GM18858 (cell line): ENCODE data around the gene DDX10.
A peak's percentile ranks its signal among the peaks of the same experiment; 100 is the strongest.

Experiments used
- ATAC-seq: cut with Tn5 transposase; IDR thresholded peaks from one replicate; pipeline ENCODE4 v1.9.1; 2021; ENCODE audit not compliant: unreplicated experiment

DDX10 gene

GRCh38 chr11:108865406-108865805 lies 200.5 kb downstream of the DDX10 start:
- ATAC-seq, result no peak

GRCh38 chr11:108866781-108867180 lies 201.9 kb downstream of the DDX10 start:
- no peak for ATAC-seq

DNA sequence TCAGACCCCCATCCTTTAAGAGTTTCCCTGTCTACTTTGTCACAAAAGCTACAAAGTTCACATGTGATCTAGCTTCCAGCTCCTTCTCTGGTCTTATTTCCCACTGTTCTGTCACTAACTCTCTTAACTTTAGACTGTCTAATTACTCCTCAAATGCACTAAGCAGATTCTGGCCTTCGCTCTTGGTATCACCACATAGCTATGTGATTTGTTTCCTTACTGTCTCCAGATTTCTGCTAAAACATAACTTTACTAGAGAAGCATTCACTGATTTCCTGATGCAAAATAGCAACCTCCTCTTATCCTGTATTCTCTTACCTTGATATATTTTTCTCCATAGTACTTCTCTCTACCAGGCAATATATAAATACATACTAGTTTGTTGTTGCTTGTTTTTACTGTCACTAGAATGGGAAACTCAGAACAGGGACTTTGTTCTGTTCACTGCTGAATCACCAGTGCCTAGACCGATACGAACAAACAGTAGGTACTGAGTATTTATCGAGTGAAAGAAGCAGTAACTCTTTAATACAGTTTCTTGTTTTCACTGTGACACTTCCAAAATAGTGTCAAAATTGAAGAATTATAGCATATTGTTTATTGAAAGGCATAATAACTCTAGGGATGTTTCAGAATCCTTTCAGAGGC lies 205.6 kb downstream of the DDX10 start:
- no peak for ATAC-seq

DNA sequence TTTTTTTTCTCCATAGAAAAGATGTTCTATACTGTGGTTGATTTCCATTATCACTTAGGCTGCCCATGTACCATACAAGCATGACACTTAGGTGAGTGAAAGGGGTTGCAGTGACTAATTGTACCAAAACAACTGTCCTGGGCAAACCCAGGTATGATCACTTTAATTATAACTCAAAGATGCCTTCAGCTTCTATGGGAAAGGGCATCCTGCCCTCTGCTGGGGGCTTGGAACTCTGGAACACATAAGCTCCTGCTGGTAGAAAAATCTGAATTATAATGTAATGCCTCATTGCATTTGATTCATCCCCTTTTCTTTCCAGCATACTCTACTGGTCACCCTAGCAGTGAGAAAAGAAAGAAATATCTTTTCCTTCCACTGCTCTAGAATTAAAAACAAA lies 206.3 kb downstream of the DDX10 start:
- ATAC-seq, result no peak

DNA sequence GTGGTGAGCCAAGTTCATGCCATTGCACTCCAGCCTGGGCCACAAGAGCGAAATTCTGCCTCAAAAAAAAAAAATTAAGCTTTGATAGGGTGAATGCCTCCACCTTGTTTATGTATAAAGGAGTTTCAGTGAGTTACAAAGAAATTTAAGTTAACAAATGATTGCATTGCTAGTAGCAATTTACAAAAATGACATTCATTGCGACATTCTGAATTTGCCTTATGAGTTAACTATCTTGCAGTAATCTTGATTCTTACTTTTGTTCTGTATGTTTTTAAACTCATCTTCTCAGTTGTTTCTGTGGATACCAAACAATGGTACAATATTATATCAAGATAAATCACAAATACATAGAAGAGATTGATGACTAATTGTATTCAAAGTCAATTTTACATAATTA lies 207.0 kb downstream of the DDX10 start:
- ATAC-seq, result no peak

DNA sequence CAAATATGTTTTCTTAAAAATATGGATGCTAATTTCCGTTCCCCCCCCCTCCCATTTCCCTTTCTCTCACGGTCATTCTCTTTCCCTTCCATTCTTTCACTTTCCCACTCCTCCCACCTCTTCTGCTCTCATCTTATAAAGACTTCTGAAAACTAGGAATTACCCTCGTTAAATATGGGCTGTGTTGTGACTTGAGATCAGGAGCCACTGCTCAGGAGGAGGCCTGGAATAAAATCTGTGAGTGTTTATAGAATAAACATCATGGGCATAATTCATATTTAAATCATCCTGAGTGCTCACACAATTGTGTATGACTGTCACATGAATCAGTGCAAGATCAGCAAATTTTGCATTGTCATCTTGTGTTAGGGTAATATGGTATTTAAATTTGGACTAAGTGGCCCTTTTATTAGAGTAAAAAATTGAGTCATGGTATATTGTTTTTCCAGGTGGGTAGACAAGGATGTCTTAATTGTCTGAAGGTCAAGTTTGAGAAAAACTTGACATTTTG lies 208.0 kb downstream of the DDX10 start:
- ATAC-seq, result no peak

- ATAC-seq, result no peak
These were observed 208.4 kb downstream of the DDX10 start for GRCh38 chr11:108873310-108873709.

DNA sequence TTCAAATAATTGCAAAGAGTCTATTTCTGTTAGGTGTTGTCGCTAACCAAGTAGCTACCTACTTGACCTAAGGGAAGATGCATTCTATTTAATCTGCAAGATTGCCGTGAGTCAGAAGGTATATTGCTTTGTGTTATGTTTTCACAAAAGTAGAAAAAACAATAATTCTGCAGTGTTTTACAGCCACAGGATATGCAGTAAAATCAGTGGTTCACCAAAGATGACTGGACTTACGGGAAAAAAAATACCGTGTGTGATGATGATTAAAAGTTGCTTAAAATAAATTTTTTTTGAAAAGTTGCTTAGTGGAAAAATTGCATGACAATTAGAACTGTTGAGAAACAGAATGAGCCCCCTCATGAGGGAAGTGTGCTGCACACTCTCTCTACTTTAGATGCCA lies 209.1 kb downstream of the DDX10 start:
- no peak for ATAC-seq

DNA sequence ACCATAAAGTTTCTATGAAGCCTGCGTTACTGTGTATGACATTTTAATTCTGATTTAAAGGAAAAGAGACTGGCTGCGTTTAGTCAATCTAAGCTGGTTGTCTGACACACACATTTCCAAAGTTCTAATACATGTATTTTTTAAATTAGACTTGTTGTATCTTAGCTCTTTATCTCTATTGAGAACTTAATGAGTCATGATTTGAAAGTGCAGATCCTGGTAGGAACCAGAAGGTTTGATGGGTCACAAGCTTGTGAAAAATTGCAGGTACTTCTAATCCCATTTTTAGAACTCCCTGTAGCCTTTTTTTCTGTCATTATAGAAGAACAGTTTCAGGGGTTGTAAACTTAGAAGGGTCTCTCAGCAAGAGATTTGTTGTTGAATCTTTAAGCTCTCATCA lies 210.3 kb downstream of the DDX10 start:
- ATAC-seq, result no peak

GRCh38 chr11:108877178-108877577 lies 212.3 kb downstream of the DDX10 start:
- ATAC-seq, result no peak

DNA sequence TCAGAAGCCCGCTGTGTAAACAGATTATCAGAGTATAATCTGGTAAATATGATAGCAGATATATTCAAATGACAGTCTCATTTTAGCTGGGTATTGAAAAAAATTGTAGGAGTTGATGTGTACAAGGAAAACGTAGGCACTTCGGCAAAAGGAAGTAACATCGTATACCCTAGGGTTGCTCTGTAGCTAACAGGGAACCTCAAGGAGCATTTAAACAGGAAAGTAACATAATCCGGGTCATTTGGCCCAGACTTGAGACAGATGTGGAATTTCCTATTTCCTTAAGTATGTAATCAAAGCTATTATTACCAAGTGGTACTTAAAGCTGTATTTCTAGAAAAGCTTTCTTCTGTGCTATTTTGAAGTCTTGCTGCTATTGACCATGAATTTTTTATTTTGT lies 215.6 kb downstream of the DDX10 start:
- no peak for ATAC-seq

GRCh38 chr11:108881131-108881530 lies 216.3 kb downstream of the DDX10 start:
- no peak for ATAC-seq

DNA sequence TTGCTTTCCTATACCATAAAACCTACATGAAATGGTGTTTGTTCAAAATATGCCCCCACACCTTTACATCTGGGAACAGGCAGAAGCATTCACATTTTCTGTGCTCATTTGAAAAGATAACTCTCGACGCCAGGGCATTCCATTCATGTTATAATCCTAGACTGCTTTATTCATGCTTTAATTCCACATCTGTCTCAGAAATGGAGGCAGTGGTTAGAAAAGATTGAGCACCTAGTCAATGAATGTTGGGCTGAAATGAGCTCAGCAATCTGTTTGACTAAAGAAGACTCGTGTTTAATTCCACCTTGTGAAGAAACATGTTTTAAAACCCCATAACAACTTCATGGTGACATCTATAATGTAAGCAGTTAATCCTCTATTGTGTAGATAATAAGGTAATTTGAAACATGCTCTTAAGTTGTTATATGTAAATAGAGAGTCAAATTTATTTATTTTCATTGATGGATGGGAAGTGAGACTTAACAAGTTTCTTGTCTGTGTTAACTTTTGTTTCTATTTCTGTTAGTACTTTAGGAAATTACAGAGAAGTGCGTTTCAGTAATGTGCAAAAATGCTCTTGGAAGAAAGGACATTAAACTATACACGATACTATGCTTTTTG lies 217.5 kb downstream of the DDX10 start:
- no peak for ATAC-seq

DNA sequence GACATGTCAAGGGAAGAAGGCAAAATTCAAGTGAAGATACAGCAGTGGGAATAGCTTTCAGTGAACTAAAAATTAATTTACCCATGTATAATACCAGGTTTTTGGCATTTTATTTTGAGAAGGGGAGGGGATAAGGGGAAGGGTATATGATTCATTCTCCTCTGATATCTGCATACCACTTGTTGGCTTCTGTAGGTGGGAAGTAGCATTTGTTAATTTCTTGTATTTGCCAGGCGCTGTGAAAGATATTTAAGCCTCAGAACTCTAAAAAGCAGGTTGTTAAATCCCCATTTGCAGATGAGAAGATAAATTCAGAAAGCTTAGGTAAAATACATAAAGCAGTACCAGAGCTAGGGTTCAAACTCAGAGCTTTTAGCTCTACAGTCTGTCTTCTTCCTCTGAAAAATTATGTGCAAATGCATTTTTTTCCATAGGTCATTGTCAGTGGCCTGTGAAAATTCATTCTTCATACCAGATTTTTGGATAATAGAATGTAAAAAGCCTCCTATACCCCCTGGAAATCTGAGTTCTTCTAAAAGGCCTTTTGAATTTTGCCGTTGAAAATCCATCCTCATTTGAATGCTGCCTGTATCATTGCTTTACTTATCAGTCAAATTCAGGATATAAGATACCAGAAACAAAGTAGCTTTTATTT lies 221.3 kb downstream of the DDX10 start:
- ATAC-seq, result no peak

DNA sequence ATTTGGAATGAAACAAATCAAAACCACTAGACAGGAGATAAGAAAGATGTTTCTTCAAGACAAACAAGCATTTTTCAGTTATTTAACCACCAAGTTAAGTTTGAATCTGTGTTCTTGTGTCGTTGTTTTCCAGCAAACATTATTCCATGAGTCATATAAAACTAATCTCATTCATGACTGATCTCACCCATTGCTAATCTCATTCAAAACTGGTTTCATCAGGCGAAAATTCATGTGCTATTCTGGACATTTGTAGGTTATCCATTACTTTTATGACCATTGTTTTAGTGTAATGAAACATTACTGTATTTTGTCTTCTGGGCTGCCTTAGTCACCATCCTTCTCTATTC lies 221.8 kb downstream of the DDX10 start:
- no peak for ATAC-seq

- no peak for ATAC-seq
These were observed 222.8 kb downstream of the DDX10 start for GRCh38 chr11:108887436-108888238.

DNA sequence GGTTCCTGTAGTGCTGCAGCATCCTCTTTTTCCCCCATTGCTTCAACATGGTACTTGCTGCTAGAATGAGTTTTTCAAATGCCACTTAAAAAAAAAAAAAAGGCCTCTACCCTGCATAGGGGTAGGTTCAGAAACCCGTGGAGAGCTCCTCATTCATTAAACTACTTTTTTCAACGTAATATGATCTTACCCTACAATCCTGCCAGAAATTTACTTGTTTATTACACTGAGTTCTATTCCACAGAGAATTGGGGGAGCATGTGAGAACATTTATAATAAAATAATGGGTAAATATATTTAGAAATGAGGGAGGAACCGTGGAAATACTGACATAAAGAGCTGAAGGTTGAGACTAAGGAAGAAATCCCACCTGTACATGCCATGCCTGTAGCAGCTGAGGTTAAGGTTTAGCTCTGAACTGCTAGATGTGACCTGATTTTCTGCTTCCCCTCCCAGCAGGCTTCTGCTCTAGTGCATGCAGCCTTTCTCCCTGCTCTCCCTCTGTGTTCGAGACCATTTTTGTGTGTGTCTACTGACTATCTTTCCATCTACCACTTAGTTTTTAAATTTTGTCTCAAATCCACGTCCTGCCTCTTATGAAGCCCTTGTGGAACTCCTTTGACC lies 225.7 kb downstream of the DDX10 start:
- ATAC-seq, result no peak

DNA sequence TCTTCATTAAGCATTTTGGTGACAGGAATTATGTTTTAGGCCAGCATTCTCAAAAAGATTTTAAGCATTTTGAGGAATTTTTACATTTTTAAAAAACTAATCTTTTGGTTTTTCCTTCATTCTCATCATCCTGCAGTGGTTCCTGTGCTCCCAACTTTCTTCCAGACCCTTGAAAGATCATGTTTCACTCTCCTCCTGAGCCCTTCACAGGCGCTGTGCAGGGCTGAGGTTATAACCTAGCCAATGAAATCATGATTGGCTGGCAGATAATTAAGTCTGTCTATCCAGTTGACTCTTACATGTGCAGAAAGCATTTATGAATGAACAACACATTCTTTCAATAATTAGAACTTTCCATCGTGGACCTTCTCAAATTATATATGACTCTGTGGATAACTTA lies 226.3 kb downstream of the DDX10 start:
- ATAC-seq, result no peak

- no peak for ATAC-seq
These were observed 227.1 kb downstream of the DDX10 start for GRCh38 chr11:108891909-108892511.

GRCh38 chr11:108895579-108896480 lies 231.0 kb downstream of the DDX10 start:
- peak; percentile 51 for ATAC-seq
